ENCODE results near the gene OR4K14. TPM values are rescaled to one million over a fixed set of nuclear protein-coding genes. Genes with fewer than 3 reads are reported as not detected.

OR4K14 gene
- total RNA-seq = not detected

DNA sequence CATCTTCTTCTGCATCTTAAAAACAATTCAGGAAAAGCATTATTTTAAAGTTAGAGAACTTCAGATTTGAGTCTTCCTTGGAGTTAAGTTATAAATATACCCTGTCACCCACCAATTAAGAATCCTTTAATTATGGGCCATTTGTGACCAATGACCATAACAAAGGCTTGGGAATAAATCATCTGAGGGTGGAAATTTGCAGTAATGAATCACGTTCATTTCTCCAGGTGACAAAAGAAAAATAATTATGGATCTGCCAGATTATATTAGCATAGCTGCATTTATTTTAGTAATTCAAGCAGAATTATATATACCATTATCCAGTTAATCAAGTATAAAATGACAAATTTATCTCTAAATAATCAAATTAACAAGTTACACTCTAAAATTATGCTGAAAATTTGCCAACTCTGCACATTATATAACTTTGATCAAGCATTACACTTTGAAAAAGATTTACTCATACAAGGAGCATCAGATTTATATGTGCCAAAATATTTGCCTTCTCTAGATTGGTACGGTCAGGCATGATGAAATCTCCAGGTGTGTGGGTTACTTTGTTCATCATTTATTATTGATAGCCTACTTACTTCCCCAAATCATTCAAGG lies at the start of gene OR4K14:
Gene OR4K14, minus strand, starts transcription at position 51 of the 609 bp plus-strand sequence. CDS start 4,114 bp downstream, outside the sequence.
- H3K4me3 ChIP-seq = no peak within 1 kb of the TSS
- no peak within 1 kb of the TSS for H3K27ac ChIP-seq
- TF ChIP-seq, protein P1, sequence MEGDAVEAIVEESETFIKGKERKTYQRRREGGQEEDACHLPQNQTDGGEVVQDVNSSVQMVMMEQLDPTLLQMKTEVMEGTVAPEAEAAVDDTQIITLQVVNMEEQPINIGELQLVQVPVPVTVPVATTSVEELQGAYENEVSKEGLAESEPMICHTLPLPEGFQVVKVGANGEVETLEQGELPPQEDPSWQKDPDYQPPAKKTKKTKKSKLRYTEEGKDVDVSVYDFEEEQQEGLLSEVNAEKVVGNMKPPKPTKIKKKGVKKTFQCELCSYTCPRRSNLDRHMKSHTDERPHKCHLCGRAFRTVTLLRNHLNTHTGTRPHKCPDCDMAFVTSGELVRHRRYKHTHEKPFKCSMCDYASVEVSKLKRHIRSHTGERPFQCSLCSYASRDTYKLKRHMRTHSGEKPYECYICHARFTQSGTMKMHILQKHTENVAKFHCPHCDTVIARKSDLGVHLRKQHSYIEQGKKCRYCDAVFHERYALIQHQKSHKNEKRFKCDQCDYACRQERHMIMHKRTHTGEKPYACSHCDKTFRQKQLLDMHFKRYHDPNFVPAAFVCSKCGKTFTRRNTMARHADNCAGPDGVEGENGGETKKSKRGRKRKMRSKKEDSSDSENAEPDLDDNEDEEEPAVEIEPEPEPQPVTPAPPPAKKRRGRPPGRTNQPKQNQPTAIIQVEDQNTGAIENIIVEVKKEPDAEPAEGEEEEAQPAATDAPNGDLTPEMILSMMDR (IDR thresholded peaks at IDR 0.05) = no peak
- H3K27me3 ChIP-seq = no peaks in the 10 kb centered on the region
- no peaks in the 10 kb centered on the region for H3K36me3 ChIP-seq
- H3K4me1 ChIP-seq = no peaks in the 10 kb centered on the region
- DNase-seq (ENCODE audit: low spot score in 2 of 2) = no peak
- intact Hi-C loops (cut with DNase I) = no loop called here
- H3K9me3 ChIP-seq = no peaks in the 10 kb centered on the region

DNA sequence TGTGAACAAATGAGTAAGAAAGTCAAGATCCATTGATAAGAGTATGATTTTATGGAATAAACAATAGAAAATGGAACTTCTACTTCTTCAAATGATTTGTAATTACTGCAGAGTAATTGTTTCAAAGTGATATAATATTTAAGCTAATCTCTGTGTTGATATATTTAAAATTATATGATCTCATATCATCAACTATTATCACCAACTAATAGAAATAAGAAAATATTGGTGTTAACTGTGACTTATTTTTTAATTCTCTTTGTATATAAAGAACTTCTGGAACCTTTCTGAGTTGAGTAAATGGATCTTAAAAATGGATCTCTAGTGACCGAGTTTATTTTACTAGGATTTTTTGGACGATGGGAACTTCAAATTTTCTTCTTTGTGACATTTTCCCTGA lies 40.6 kb upstream of the OR4K14 start, which contains the start of gene OR4L1:
Gene OR4L1, plus strand, starts transcription at position 301 of the 400 bp plus-strand sequence. Its CDS starts 0 bp downstream, at position 301.
- Histone ChIP-seq H3K27me3 (no peaks in the 10 kb centered on the region), H3K9me3 (no peaks in the 10 kb centered on the region), H3K4me3 (no peak within 1 kb of the TSS), H3K36me3 (no peaks in the 10 kb centered on the region), H3K4me1 (no peaks in the 10 kb centered on the region), H3K27ac (no peak within 1 kb of the TSS)
- DNase-seq (ENCODE audit: low spot score in 2 of 2) = no peak
- TF ChIP-seq, protein P1 (IDR thresholded peaks at IDR 0.05) = no peak
- intact Hi-C loops (cut with DNase I) = no loop called here

GRCh38 chr14:20048202-20048601 lies 29.1 kb upstream of the OR4K14 start:
- intact Hi-C loops (cut with DNase I) = no loop called here
- Histone ChIP-seq H3K27me3 (no peaks in the 10 kb centered on the region), H3K36me3 (no peaks in the 10 kb centered on the region), H3K4me1 (no peaks in the 10 kb centered on the region), H3K9me3 (no peaks in the 10 kb centered on the region), H3K4me3 (no peak overlapping the region), H3K27ac (no peak overlapping the region)
- no peak for DNase-seq (ENCODE audit: low spot score in 2 of 2)
- TF ChIP-seq, protein P1 (IDR thresholded peaks at IDR 0.05) = no peak

GRCh38 chr14:20044243-20044642 lies 25.1 kb upstream of the OR4K14 start:
- no peaks in the 10 kb centered on the region for H3K9me3 ChIP-seq
- TF ChIP-seq, protein P1 (IDR thresholded peaks at IDR 0.05) = no peak
- intact Hi-C loops (cut with DNase I) = no loop called here
- H3K4me3 ChIP-seq = no peak overlapping the region
- no peaks in the 10 kb centered on the region for H3K27me3 ChIP-seq
- no peaks in the 10 kb centered on the region for H3K36me3 ChIP-seq
- no peaks in the 10 kb centered on the region for H3K4me1 ChIP-seq
- no peak overlapping the region for H3K27ac ChIP-seq
- no peak for DNase-seq (ENCODE audit: low spot score in 2 of 2)

- TF ChIP-seq, protein P1 (IDR thresholded peaks at IDR 0.05) = no peak
These were observed 16.8 kb upstream of the OR4K14 start, which contains the start of gene OR4K13 for GRCh38 chr14:20035938-20036337. OR4K13 (minus strand) TSS chr14:20036038; CDS start chr14:20034758, 1,280 bp downstream.

More at GRCh38 chr14:20035938-20036337, 16.8 kb upstream of the OR4K14 start, which contains the start of gene OR4K13:
- no peak for DNase-seq (ENCODE audit: low spot score in 2 of 2)
- no peaks in the 10 kb centered on the region for H3K4me1 ChIP-seq
- intact Hi-C loops (cut with DNase I) = no loop called here
- no peaks in the 10 kb centered on the region for H3K27me3 ChIP-seq
- no peak within 1 kb of the TSS for H3K27ac ChIP-seq
- no peaks in the 10 kb centered on the region for H3K36me3 ChIP-seq
- no peaks in the 10 kb centered on the region for H3K9me3 ChIP-seq
- no peak within 1 kb of the TSS for H3K4me3 ChIP-seq

Measured in ascending aorta (tissue), 2 donors.